Stimulated activated memory B cell treated with anti-CD40 and anti-IgM and Interleukin-4, amounts not matched to agents 10 μg/mL and 1 μg/mL and 100 μg/mL, for 72 hours (primary cell): Measurements from ENCODE around the gene VIPR2.

Experiments
- ATAC-seq: fragments of 150-1000 bp; cut with Tn5 transposase; 2 replicates; pipeline ENCODE4 v1.10.0; 2021
- H3K27ac Mint-ChIP-seq: one replicate; pipeline ENCODE4 v1.8.0; 2022; ENCODE audit warnings: mild to moderate bottlenecking, mixed read lengths
- H3K27me3 Mint-ChIP-seq: one replicate; pipeline ENCODE4 v1.8.0; 2022; ENCODE audit warnings: mixed read lengths
- H3K36me3 Mint-ChIP-seq: one replicate; pipeline ENCODE4 v1.8.0; 2022; ENCODE audit warnings: mixed read lengths
- H3K4me1 Mint-ChIP-seq: one replicate; pipeline ENCODE4 v1.8.0; 2022; ENCODE audit warnings: mixed read lengths
- H3K4me3 Mint-ChIP-seq: one replicate; pipeline ENCODE4 v1.8.0; 2022; ENCODE audit warnings: mild to moderate bottlenecking, moderate library complexity, mixed read lengths
- H3K9me3 Mint-ChIP-seq: one replicate; pipeline ENCODE4 v1.8.0; 2022; ENCODE audit warnings: mixed read lengths

The VIPR2 gene

DNA sequence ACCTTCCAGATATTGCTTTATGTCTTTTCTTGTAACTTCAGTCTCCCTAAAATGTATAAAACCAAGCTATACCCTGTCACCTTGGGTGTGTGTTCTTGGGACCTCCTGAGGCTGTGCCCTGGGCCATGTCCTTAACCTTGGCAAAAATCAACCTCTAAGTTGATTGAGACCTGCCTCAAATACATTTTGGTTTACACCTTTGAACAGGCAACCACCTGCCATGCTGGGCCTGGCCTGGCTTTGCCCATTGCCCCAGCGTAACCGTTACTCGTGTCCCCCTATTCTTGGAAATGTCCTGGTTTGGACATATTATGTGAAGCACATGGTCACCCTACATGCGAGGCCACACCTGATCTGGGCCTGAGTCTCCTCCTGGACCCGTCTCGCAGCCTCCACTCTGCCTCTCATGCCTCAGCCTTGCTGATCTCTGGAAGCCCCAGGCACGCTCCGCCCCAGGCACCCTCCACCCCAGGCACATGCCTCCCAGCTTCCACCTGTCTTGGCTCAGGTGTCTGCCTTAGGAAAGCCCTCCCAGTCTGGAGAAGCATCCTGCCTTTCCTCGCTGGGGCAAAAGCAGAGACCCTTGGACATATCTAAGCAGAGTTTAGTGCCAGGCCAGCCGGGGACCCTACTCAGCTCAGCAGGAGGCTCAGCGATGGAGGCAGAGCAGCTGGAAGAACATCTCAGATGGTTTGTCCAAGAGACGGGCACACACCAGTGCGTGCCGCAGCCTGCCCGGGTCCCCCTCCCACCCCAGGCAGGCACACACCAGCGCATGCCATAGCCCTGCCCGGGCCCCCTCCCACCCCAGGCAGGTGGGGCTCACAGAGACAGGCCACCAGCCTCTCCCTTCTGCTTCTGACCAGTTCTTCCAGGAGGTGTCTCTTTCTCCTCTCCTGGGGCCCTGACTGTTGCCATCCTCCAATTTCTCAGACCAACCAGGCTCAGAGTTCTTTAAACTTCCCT lies 4.0 kb upstream of the VIPR2 start:
- peaks cover 6% of the 10 kb centered on the region for H3K27me3 Mint-ChIP-seq
- H3K4me3 Mint-ChIP-seq: no peak overlapping the region
- H3K27ac Mint-ChIP-seq: no peak overlapping the region
- ATAC-seq: peak; percentile 46
- H3K4me1 Mint-ChIP-seq: no peaks in the 10 kb centered on the region
- H3K36me3 Mint-ChIP-seq: no peaks in the 10 kb centered on the region
- no peaks in the 10 kb centered on the region for H3K9me3 Mint-ChIP-seq

DNA sequence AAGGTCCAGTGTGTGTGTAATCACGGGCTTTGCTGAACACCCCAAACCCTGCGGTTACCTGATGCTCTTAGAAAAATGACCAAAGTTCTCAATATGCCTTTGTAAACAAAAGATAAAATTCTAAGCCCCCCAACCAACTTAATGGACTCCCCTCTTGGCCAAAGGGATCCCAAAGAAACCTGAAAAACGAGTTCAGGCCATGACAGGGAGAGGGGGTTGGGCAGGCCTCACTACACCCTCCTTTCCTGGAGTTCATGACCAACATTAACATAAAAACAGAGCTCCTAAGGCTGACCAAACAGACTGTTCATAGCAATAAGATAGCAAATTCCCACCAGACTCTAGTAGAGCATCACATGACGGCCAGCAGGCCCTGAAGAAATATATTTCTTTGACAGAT lies 3.0 kb upstream of the VIPR2 start:
- H3K27me3 Mint-ChIP-seq: peaks cover 6% of the 10 kb centered on the region
- no peaks in the 10 kb centered on the region for H3K36me3 Mint-ChIP-seq
- ATAC-seq: no peak
- no peak overlapping the region for H3K27ac Mint-ChIP-seq
- H3K4me1 Mint-ChIP-seq: no peaks in the 10 kb centered on the region
- H3K9me3 Mint-ChIP-seq: no peaks in the 10 kb centered on the region
- no peak overlapping the region for H3K4me3 Mint-ChIP-seq

DNA sequence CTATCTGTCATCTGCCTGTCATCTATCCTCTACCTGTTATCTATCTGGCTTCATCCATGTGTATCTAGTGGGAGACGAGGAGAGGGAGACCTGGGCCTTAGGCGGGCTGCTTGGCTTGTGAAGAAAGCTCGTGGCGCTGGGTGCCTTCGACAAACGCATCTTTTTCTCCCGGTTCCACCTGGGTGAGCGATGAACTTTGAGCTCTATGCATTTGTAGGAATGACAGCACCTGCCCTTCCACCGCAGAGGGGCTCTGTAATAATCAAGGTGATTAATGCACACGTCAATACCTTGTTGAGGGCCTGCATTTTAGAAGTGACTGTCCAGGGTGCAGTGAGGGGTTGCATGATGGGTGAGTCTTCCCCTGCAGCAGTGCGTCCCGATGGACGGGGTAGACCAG lies 2.6 kb upstream of the VIPR2 start:
- no peak for ATAC-seq
- H3K9me3 Mint-ChIP-seq: no peaks in the 10 kb centered on the region
- H3K27ac Mint-ChIP-seq: no peak overlapping the region
- H3K4me3 Mint-ChIP-seq: no peak overlapping the region
- no peaks in the 10 kb centered on the region for H3K4me1 Mint-ChIP-seq
- no peaks in the 10 kb centered on the region for H3K36me3 Mint-ChIP-seq
- H3K27me3 Mint-ChIP-seq: peaks cover 6% of the 10 kb centered on the region

DNA sequence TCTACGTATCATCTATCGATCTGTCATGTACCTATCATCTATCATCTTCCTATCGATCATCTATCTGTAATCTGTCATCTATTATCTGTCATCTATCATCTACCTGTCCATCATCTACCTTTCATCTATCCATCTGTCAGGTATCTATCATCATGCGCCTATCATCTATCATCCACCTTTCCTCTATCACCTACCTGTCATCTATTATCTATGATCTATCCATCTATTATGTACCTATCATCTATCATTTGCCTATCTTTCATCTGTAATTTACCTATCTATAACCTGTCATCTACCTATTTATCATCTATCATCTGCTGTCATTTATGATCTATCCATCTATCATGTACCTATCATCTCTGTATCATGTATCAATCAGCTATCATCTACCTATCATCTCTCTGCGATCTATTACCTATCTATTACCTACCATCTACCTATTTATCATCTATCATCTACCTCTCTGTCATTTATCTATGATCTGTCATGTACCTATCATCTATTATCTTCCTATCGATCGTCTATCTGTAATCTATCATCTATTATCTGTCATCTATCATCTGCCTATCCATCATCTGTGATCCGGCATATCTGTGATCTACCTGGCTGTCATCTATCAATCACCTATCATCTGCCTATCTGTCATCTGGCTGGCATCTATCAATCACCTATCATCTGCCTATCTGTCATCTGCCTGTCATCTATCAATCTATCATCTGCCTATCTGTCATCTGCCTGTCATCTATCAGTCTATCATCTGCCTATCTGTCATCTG lies 1.6 kb upstream of the VIPR2 start:
- H3K4me1 Mint-ChIP-seq: no peaks in the 10 kb centered on the region
- no peak overlapping the region for H3K4me3 Mint-ChIP-seq
- no peaks in the 10 kb centered on the region for H3K9me3 Mint-ChIP-seq
- H3K27ac Mint-ChIP-seq: no peak overlapping the region
- H3K27me3 Mint-ChIP-seq: peaks cover 6% of the 10 kb centered on the region
- no peak for ATAC-seq
- no peaks in the 10 kb centered on the region for H3K36me3 Mint-ChIP-seq

- Mint-ChIP-seq H3K36me3 (no peaks in the 10 kb centered on the region), H3K27ac (no peak overlapping the region), H3K4me1 (no peaks in the 10 kb centered on the region), H3K4me3 (no peak overlapping the region), H3K27me3 (peaks cover 13% of the 10 kb centered on the region), H3K9me3 (no peaks in the 10 kb centered on the region)
- ATAC-seq: no peak
Observed at GRCh38 chr7:159145490-159145855, 806 bp upstream of the VIPR2 start.

- Mint-ChIP-seq H3K4me3 (no peak overlapping the region), H3K36me3 (no peaks in the 10 kb centered on the region), H3K27me3 (peaks cover 10% of the 10 kb centered on the region), H3K27ac (no peak overlapping the region), H3K9me3 (no peaks in the 10 kb centered on the region), H3K4me1 (no peaks in the 10 kb centered on the region)
- ATAC-seq: no peak
Observed at GRCh38 chr7:159143780-159144757, 598 bp downstream of the VIPR2 start.

- ATAC-seq: no peak
- Mint-ChIP-seq H3K36me3 (no peaks in the 10 kb centered on the region), H3K27ac (no peak overlapping the region), H3K9me3 (no peaks in the 10 kb centered on the region), H3K4me3 (no peak overlapping the region), H3K4me1 (no peaks in the 10 kb centered on the region), H3K27me3 (peaks cover 10% of the 10 kb centered on the region)
Observed at GRCh38 chr7:159142730-159143129, 1.9 kb downstream of the VIPR2 start.

- no peak for ATAC-seq
- Mint-ChIP-seq H3K27me3 (peaks cover 10% of the 10 kb centered on the region), H3K27ac (no peak overlapping the region), H3K4me1 (no peaks in the 10 kb centered on the region), H3K4me3 (no peak overlapping the region), H3K36me3 (no peaks in the 10 kb centered on the region), H3K9me3 (no peaks in the 10 kb centered on the region)
Observed at GRCh38 chr7:159142199-159142598, 2.5 kb downstream of the VIPR2 start.

GRCh38 chr7:159141660-159142059 lies 3.0 kb downstream of the VIPR2 start:
- H3K36me3 Mint-ChIP-seq: no peaks in the 10 kb centered on the region
- no peaks in the 10 kb centered on the region for H3K4me1 Mint-ChIP-seq
- H3K27me3 Mint-ChIP-seq: peaks cover 10% of the 10 kb centered on the region
- no peak for ATAC-seq
- no peak overlapping the region for H3K4me3 Mint-ChIP-seq
- no peaks in the 10 kb centered on the region for H3K9me3 Mint-ChIP-seq
- H3K27ac Mint-ChIP-seq: no peak overlapping the region

DNA sequence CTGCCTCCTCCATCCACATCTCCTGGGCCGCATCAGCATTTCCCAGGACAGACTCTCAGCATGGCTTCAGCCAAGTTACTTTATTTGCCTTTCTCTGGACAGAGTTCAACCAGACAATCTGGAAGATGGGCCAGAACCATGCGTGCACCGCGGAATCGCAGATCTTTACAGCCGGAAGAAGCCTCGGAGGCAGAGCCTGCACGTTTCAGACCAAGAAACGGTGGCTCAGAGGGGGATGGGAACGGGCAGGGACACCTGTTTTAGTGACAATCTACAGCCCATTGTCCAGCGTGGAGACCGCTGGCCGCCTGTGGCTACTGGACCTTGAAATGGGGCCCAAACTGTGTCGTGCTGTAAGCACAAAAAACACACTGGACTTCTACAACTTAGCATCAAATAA lies 3.5 kb downstream of the VIPR2 start:
- no peak for ATAC-seq
- Mint-ChIP-seq H3K9me3 (no peaks in the 10 kb centered on the region), H3K27ac (no peak overlapping the region), H3K4me3 (no peak overlapping the region), H3K36me3 (no peaks in the 10 kb centered on the region), H3K4me1 (no peaks in the 10 kb centered on the region), H3K27me3 (peaks cover 10% of the 10 kb centered on the region)

DNA sequence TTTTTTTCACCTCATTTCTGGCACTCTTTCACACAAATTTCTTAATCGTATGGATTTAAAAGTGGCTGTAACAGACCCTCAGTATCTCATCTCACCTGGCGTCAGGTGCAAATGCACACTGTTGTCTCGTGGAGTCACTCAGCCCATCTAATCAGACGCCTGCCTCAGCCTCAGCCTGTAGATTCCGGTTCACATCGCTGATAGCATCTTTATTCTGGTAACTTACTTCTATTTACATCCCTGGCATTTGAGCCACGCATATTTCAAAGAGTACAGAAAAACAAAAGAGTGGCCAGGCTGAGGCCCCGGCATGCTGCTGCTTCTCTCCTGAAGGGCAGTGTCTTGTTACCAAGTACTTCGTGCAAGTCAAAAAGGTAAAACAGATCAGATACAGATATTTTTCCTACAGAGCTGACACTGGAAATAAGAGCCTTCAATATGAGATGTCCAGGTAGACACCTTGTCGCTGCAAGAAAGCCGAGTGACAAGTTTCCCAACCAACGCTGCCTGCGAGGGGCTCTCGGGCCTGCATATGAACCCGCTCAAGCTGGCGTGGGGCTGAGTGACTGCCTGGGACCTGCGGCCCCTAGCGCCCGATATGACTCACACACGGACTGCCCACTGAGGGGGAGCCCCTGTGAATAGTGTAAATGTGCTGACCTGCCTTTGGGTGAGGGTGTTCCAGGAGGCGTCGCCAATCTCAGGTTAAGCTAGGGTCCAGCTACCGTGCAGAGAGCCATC lies 4.3 kb downstream of the VIPR2 start:
- no peak overlapping the region for H3K4me3 Mint-ChIP-seq
- peaks cover 10% of the 10 kb centered on the region for H3K27me3 Mint-ChIP-seq
- H3K36me3 Mint-ChIP-seq: no peaks in the 10 kb centered on the region
- no peak overlapping the region for H3K27ac Mint-ChIP-seq
- H3K9me3 Mint-ChIP-seq: no peaks in the 10 kb centered on the region
- H3K4me1 Mint-ChIP-seq: no peaks in the 10 kb centered on the region
- ATAC-seq: no peak

DNA sequence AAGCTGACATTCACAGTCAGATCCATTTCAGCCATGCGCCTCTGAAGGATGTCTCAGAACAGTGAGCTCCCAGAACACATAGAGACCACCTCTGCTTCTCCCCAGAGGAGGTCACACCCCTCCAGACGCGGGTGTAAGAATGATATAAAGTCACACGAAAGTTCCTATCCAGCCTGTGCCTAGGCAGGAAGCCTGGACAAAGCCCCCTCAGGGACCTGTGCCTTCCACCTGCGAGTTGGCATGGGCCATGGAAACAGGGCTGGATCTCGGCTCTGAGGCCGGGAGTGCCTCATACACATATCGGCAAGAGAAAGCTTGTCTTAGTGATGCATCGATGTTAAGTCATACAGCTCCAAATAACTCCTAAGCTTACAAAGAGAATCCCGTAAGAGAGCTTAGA lies 5.0 kb downstream of the VIPR2 start:
- no peaks in the 10 kb centered on the region for H3K9me3 Mint-ChIP-seq
- H3K36me3 Mint-ChIP-seq: no peaks in the 10 kb centered on the region
- H3K27me3 Mint-ChIP-seq: peaks cover 10% of the 10 kb centered on the region
- ATAC-seq: no peak
- H3K27ac Mint-ChIP-seq: no peak overlapping the region
- no peaks in the 10 kb centered on the region for H3K4me1 Mint-ChIP-seq
- no peak overlapping the region for H3K4me3 Mint-ChIP-seq

DNA sequence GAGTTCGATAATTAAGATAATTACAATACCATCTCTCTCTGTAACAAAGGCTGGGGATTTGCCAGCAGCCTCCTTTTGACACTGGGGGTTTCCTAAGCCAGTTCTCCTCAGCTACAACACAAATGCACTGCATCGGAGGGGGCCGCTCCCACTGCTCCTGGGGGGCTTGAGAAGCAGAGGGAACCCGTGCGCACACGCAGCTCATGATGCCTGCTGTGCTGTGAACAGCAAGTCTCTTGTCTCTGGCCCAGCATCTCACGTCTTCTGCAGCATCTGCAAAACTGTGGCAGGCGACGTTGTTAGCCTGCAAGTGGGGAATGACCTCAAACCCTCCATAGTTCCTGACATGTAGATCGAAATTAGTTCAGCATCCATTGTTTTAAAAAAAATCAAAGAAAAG lies 5.5 kb downstream of the VIPR2 start:
- Mint-ChIP-seq H3K4me3 (no peak overlapping the region), H3K9me3 (no peaks in the 10 kb centered on the region), H3K4me1 (no peaks in the 10 kb centered on the region), H3K27ac (no peak overlapping the region), H3K36me3 (no peaks in the 10 kb centered on the region), H3K27me3 (peaks cover 10% of the 10 kb centered on the region)
- no peak for ATAC-seq

DNA sequence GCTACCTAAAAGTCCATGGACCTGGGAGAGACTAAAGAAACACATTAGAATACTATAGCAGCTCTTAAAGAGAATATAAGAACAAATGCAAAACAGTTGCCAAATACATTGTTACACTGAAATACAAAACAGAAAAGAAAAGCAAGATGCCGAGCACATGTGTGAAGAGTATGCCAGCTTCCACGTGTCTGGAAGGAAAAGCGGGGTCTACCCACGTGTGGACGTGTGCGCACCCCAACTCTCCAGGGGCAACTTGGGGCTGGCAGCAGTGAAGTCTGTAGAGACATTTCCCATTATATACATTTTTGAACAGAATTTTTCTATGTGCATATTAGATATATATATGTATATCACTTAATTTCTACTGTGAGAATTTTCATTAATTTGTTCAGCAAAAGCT lies 6.2 kb downstream of the VIPR2 start:
- H3K27ac Mint-ChIP-seq: no peak overlapping the region
- H3K36me3 Mint-ChIP-seq: no peaks in the 10 kb centered on the region
- ATAC-seq: no peak
- peaks cover 10% of the 10 kb centered on the region for H3K27me3 Mint-ChIP-seq
- no peaks in the 10 kb centered on the region for H3K4me1 Mint-ChIP-seq
- H3K4me3 Mint-ChIP-seq: no peak overlapping the region
- no peaks in the 10 kb centered on the region for H3K9me3 Mint-ChIP-seq
